SK-N-MC (cell line): ENCODE data around the gene DPF3.

Experiments used
- EZH2 ChIP-seq: fragments of 200-600 bp; sonication (generic); IDR thresholded peaks from one replicate; pipeline ENCODE4 v1.6.1; 2017; ENCODE audit warnings: antibody characterized with exemption
- FOXP2 ChIP-seq: optimal IDR thresholded peaks from 2 replicates; pipeline ENCODE3; 2011; ENCODE audit warnings: mild to moderate bottlenecking, moderate library complexity; ENCODE audit not compliant: insufficient read depth; ENCODE audit errors: extremely low read length, control extremely low read depth

- TF ChIP-seq FOXP2 (no peak), EZH2 (no peak)
Observed at GRCh38 chr14:72753044-72753710, 140.7 kb downstream of the DPF3 start.
